ENCODE results near the gene CA7. TPM values are rescaled to one million over a fixed set of nuclear protein-coding genes. Genes with fewer than 3 reads are reported as not detected.

The CA7 gene
- total RNA-seq, 1 experiment from 2014 or later, result not detected

- ChIA-PET CTCF (interaction anchor here (0.7 kb wide), 1 partner anchor 14 kb away, joined by 11 read pairs; no protein-coding TSS in a partner anchor), POLR2A (no interaction called here)
- Histone ChIP-seq H3K27ac (ENCODE audit: low read length) (no peak overlapping the region), H3K4me3 (ENCODE audit: low read depth in 2 of 2, low read length in 2 of 2) (no peak overlapping the region), H3K9me3 (ENCODE audit: control insufficient read depth, insufficient read depth, low read depth, low read length) (no peaks in the 10 kb centered on the region), H3K36me3 (ENCODE audit: control insufficient read depth, insufficient read depth, low read length) (no peaks in the 10 kb centered on the region), H3K27me3 (ENCODE audit: control insufficient read depth, insufficient read depth, low read length) (no peaks in the 10 kb centered on the region), H3K4me1 (ENCODE audit: control insufficient read depth, insufficient read depth, low read length) (no peaks in the 10 kb centered on the region)
- DNase-seq (ENCODE audit: low read depth, low spot score), result no peak
- in situ Hi-C loops (cut with HindIII; ENCODE audit: low pct_unique_long_range_greater_than_20kb, low sequenced_read_pairs), result no loop called here
- no peak for TF ChIP-seq SIN3A (IDR thresholded peaks at IDR 0.05; ENCODE audit: borderline replicate concordance, insufficient read depth, low read depth, low read length)
- TF ChIP-seq TCF7L2 (IDR thresholded peaks at IDR 0.05; ENCODE audit: low read depth, low read length), result no peak
- TF ChIP-seq POLR2AphosphoS5 (IDR thresholded peaks at IDR 0.05; ENCODE audit: low read depth, low read length), result no peak
- TF ChIP-seq CTCF (IDR thresholded peaks at IDR 0.05), result no peak
- TF ChIP-seq REST (IDR thresholded peaks at IDR 0.05; ENCODE audit: insufficient read depth in 1 of 2, low read depth in 2 of 2, low read length in 1 of 2), result no peak
- intact Hi-C loops (cut with micrococcal nuclease; ENCODE audit: unreplicated experiment), result no loop called here
- ATAC-seq, result peak; percentile 88
- BruUV-seq (replicated peaks), result no TSS peak
These were observed 14.7 kb downstream of the CA7 start for GRCh38 chr16:66858740-66859396.

GRCh38 chr16:66859397-66860068 lies 15.3 kb downstream of the CA7 start:
- POLR2A ChIA-PET, result no interaction called here
- no peak overlapping the region for H3K4me3 ChIP-seq (ENCODE audit: low read depth in 2 of 2, low read length in 2 of 2)
- no peaks in the 10 kb centered on the region for H3K4me1 ChIP-seq (ENCODE audit: control insufficient read depth, insufficient read depth, low read length)
- DNase-seq (ENCODE audit: low read depth, low spot score), result no peak
- no peak for ATAC-seq
- no peak for TF ChIP-seq TCF7L2 (IDR thresholded peaks at IDR 0.05; ENCODE audit: low read depth, low read length)
- H3K27ac ChIP-seq (ENCODE audit: low read length), result no peak overlapping the region
- CTCF ChIA-PET, result interaction anchor here (1.1 kb wide), 1 partner anchor 29 kb away, joined by 4 read pairs; the partner anchor contains the start of gene NAE1
- BruUV-seq (replicated peaks), result no TSS peak
- no peaks in the 10 kb centered on the region for H3K27me3 ChIP-seq (ENCODE audit: control insufficient read depth, insufficient read depth, low read length)
- intact Hi-C loops (cut with micrococcal nuclease; ENCODE audit: unreplicated experiment), result no loop called here
- no peaks in the 10 kb centered on the region for H3K36me3 ChIP-seq (ENCODE audit: control insufficient read depth, insufficient read depth, low read length)
- in situ Hi-C loops (cut with HindIII; ENCODE audit: low pct_unique_long_range_greater_than_20kb, low sequenced_read_pairs), result no loop called here
- H3K9me3 ChIP-seq (ENCODE audit: control insufficient read depth, insufficient read depth, low read depth, low read length), result no peaks in the 10 kb centered on the region

DNA sequence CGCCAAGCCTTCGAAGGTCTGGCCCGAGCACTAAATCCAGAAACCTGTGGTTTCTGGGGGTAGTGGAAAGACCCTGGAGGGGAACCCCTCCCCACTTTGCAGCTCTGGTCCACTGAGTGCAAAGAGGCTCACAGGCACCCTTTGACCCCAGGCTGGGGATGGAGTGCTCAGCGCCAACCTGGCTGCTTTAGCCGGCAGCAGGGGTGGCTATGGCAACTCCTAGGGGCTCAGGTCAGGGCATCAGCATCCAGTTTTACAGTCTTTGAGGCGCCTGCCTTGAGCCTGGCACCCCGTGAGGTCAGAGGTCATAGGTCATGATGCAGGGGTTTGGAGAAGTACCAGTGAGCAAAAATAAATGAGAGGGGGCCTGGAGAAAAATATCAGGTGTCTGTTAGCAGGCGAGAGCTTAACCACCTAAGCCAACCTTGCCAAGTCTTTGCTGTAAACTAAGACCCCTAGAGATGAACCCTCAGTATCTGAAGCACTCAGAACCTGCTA lies 17.9 kb downstream of the CA7 start:
- Histone ChIP-seq H3K4me1 (ENCODE audit: control insufficient read depth, insufficient read depth, low read length) (no peaks in the 10 kb centered on the region), H3K4me3 (ENCODE audit: low read depth in 2 of 2, low read length in 2 of 2) (no peak overlapping the region), H3K27me3 (ENCODE audit: control insufficient read depth, insufficient read depth, low read length) (no peaks in the 10 kb centered on the region), H3K36me3 (ENCODE audit: control insufficient read depth, insufficient read depth, low read length) (no peaks in the 10 kb centered on the region), H3K9me3 (ENCODE audit: control insufficient read depth, insufficient read depth, low read depth, low read length) (no peaks in the 10 kb centered on the region), H3K27ac (ENCODE audit: low read length) (no peak overlapping the region)
- ChIA-PET POLR2A (no interaction called here), CTCF (interaction anchor here (0.8 to 1.2 kb wide), 2 partner anchors 19 to 31 kb away, joined by 3 to 4 read pairs; partner anchors contain the start of gene NAE1)
- intact Hi-C loops (cut with micrococcal nuclease; ENCODE audit: unreplicated experiment) (no loop called here), in situ Hi-C loops (cut with HindIII; ENCODE audit: low pct_unique_long_range_greater_than_20kb, low sequenced_read_pairs) (no loop called here)
- TF ChIP-seq REST (IDR thresholded peaks at IDR 0.05; ENCODE audit: insufficient read depth in 1 of 2, low read depth in 2 of 2, low read length in 1 of 2), result no peak
- TF ChIP-seq TCF7L2 (IDR thresholded peaks at IDR 0.05; ENCODE audit: low read depth, low read length), result no peak
- no peak for TF ChIP-seq POLR2AphosphoS5 (IDR thresholded peaks at IDR 0.05; ENCODE audit: low read depth, low read length)
- no peak for TF ChIP-seq SIN3A (IDR thresholded peaks at IDR 0.05; ENCODE audit: borderline replicate concordance, insufficient read depth, low read depth, low read length)
- TF ChIP-seq CTCF (IDR thresholded peaks at IDR 0.05), result no peak
- DNase-seq (ENCODE audit: low read depth, low spot score), result no peak
- ATAC-seq, result no peak
- no TSS peak for BruUV-seq (replicated peaks)

Measured in Panc1 (cell line).